ENCODE data around the gene MOGAT3.

The MOGAT3 gene

DNA sequence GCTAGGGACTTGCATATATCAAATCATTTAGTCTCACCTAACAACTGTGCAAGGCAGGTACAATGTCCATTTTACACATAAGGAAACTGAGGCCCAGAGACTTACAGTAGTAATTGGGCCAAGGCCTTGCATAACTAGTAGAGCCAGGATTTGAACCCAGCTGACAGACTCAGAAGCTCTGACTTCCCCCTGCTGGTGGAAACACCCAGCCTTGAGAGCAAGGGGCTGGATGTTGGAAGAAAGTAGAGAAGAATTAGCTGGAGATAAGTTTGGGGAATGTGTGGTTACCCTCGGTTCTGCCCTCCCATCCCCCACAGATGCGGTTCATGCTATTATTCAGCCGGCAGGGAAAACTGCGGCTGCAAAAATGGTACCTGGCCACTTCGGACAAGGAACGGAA is 44.6 kb downstream of the MOGAT3 start:
- Mint-ChIP-seq H3K36me3 (ENCODE audit: low read depth) (peaks cover 13% of the 10 kb centered on the region), H3K27me3 (ENCODE audit: low read depth) (peaks cover 19% of the 10 kb centered on the region), H3K4me3 (peak overlapping the region; percentile 66 to 71 (median 69)), H3K4me1 (peaks cover 4% of the 10 kb centered on the region), H3K27ac (peak overlapping the region in 1 of 3 experiments; percentile 65), H3K9me3 (no peaks in the 10 kb centered on the region)
- TF ChIP-seq, protein P1, sequence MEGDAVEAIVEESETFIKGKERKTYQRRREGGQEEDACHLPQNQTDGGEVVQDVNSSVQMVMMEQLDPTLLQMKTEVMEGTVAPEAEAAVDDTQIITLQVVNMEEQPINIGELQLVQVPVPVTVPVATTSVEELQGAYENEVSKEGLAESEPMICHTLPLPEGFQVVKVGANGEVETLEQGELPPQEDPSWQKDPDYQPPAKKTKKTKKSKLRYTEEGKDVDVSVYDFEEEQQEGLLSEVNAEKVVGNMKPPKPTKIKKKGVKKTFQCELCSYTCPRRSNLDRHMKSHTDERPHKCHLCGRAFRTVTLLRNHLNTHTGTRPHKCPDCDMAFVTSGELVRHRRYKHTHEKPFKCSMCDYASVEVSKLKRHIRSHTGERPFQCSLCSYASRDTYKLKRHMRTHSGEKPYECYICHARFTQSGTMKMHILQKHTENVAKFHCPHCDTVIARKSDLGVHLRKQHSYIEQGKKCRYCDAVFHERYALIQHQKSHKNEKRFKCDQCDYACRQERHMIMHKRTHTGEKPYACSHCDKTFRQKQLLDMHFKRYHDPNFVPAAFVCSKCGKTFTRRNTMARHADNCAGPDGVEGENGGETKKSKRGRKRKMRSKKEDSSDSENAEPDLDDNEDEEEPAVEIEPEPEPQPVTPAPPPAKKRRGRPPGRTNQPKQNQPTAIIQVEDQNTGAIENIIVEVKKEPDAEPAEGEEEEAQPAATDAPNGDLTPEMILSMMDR (IDR thresholded peaks at IDR 0.05; ENCODE audit: unreplicated experiment in 3 of 3): no peak

DNA sequence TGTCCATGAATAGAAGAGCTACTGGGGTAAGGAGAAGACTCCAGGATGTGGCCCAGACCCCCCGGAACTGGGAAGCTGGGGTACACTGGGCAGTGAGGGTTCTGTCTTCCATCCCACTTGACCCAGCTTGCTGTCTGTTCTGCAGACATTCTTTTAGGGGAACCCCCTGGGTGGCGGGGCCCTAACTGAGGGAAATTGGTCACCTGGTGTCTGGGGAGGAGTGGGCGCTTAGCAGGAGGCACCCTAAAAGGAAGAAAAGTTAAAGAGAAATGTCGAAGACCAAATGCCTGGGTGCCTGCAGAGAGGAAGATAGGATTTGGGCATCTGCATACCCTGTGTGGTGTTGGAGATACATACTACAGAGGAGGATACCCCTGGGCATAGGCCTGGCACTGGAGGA is 45.5 kb downstream of the MOGAT3 start:
- TF ChIP-seq, protein P1 (IDR thresholded peaks at IDR 0.05; ENCODE audit: unreplicated experiment in 3 of 3): no peak
- peaks cover 17% of the 10 kb centered on the region for H3K27me3 Mint-ChIP-seq (ENCODE audit: low read depth)
- peak overlapping the region; percentile 72 to 90 (median 90) for H3K4me3 Mint-ChIP-seq
- H3K36me3 Mint-ChIP-seq (ENCODE audit: low read depth): peaks cover 11% of the 10 kb centered on the region
- H3K9me3 Mint-ChIP-seq: no peaks in the 10 kb centered on the region
- peaks cover 4% of the 10 kb centered on the region for H3K4me1 Mint-ChIP-seq
- H3K27ac Mint-ChIP-seq: peak overlapping the region in 1 of 3 experiments; percentile 62

DNA sequence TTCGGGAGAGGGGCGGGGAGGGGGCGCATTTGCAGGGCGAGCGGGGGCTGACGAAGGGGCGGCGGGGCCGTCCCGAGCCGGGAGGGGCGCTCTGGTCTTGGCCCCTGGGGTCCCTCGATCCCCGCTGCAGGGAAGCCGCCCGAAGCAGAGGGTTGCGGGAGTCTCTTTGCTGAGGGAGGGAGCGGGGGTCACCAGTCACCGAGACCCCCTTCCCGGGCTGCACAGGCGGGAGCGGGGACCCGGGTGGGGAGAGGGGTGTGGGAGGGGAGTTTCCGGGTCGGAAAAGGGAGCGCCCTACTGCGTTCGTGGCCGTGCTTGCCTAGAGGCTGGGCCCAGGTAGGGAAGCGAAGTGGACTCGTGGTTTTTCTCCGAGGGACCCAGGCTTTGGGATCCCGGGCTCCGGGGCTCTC is 46.1 kb downstream of the MOGAT3 start:
- peak overlapping the region; percentile 72 to 90 (median 90) for H3K4me3 Mint-ChIP-seq
- peaks cover 5% of the 10 kb centered on the region for H3K36me3 Mint-ChIP-seq (ENCODE audit: low read depth)
- H3K27ac Mint-ChIP-seq: peak overlapping the region in 1 of 3 experiments; percentile 62
- peaks cover 15% of the 10 kb centered on the region for H3K27me3 Mint-ChIP-seq (ENCODE audit: low read depth)
- no peaks in the 10 kb centered on the region for H3K9me3 Mint-ChIP-seq
- H3K4me1 Mint-ChIP-seq: peaks cover 4% of the 10 kb centered on the region
- TF ChIP-seq, protein P1 (IDR thresholded peaks at IDR 0.05; ENCODE audit: unreplicated experiment in 3 of 3): no peak

DNA sequence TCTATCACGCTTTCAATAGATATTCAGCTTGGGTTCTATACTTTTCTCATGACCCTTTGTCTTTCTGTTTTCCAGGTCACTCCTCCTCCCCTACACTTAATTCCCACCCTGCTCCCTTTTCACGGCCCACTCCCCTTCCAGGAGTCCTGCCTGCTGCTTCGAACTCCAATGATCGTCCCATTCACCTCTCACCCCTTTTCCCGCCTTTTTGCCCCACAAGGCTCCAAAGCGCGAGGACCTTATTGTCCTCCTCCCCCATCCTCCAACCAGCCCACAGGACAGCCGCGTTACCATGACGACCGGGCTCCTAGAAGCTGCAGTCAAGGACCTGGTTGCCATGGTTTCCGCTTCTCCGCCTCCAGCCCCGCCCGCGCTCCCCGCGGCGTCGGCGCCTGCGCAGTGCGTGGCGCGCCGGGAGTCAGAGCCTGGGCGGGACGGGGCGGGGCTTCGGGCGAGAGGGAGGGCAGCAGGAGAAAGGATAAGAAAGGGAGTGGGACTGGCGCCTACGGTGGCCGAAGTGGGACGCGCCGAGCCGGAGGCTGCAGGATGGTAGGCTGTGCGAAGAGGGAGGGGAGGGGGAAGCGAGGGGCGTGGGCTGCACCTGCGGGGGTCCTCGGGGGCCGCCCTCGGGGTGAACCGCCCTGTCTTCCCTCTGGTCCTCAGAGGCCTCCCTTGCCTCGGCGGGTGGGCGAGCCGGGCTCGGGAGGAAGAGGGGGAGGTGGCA is 46.7 kb downstream of the MOGAT3 start, which contains the start of gene AP1S1:
Gene AP1S1 (plus strand): TSS at position 508 of the 724 bp plus-strand sequence. CDS start 39 bp downstream, at position 547.
- TF ChIP-seq, protein P1 (IDR thresholded peaks at IDR 0.05; ENCODE audit: unreplicated experiment in 3 of 3): no peak
- peaks cover 15% of the 10 kb centered on the region for H3K27me3 Mint-ChIP-seq (ENCODE audit: low read depth)
- peak within 1 kb of the TSS; percentile 36 to 79 (median 62) for H3K27ac Mint-ChIP-seq
- H3K4me1 Mint-ChIP-seq: peaks cover 4% of the 10 kb centered on the region
- H3K4me3 Mint-ChIP-seq: peak within 1 kb of the TSS; percentile 81 to 90 (median 90)
- H3K9me3 Mint-ChIP-seq: no peaks in the 10 kb centered on the region
- peaks cover 4% of the 10 kb centered on the region for H3K36me3 Mint-ChIP-seq (ENCODE audit: low read depth)

DNA sequence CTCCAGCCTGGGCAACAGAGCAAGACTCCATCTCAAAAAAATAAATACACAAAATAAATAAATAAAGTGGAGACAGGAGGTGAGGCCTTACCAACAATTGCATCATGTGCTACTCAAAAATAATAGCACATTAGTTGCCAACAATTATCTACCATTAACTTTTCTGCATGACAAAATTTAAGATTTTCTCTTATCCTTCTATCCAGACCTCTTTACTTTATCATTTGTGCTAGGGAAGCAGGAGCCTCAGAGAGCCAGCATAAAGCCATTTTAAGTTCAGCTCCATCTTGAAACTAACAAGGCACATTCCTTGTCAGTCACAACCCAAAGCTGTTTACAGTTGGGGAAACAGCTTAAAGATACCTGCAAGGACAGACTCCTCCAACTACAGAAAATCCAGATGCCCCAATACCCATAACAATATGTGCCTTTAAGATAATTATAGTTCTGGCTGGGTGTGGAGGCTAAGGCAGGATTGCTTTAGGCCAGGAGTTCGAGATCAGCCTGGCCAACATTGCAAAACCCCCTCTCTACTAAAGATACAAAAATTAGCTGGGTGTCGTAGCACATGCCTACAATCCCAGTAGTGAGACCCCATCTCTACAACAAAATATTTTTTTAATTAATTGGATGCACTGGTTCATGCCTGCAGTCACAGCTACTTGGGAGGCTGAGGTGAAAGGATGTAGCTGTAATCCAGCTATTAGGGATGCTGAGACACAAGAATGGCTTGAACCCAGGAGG is 48.8 kb downstream of the MOGAT3 start:
- Mint-ChIP-seq H3K27me3 (ENCODE audit: low read depth) (peaks cover 19% of the 10 kb centered on the region), H3K27ac (no peak overlapping the region), H3K9me3 (no peaks in the 10 kb centered on the region), H3K4me1 (peaks cover 4% of the 10 kb centered on the region), H3K36me3 (ENCODE audit: low read depth) (no peaks in the 10 kb centered on the region), H3K4me3 (peak overlapping the region in 1 of 3 experiments; percentile 83)
- TF ChIP-seq, protein P1 (IDR thresholded peaks at IDR 0.05; ENCODE audit: unreplicated experiment in 3 of 3): no peak
